GM12892 (cell line): Measurements from ENCODE around the gene FAM13A.

Experiments used
- DNase-seq: peaks from one replicate; pipeline ENCODE4 v3.0.0; 2011; ENCODE audit not compliant: insufficient read length
- FAIRE-seq: peaks from 2 replicates; lab custom pipeline; 2011; peaks lifted over from hg19 to GRCh38; lab: Jason Lieb, UNC
- POLR2A ChIP-seq: IDR thresholded peaks from 2 replicates; pipeline ENCODE4 v1.6.1; 2011; ENCODE audit warnings: low read depth, low read length, control low read depth
- POLR2AphosphoS5 ChIP-seq: IDR thresholded peaks from 2 replicates; pipeline ENCODE4 v1.6.1; 2011; ENCODE audit warnings: low read depth, low read length, control low read depth
- TAF1 ChIP-seq: IDR thresholded peaks from 2 replicates; pipeline ENCODE4 v1.6.1; 2011; ENCODE audit warnings: low read depth, mild to moderate bottlenecking, control low read depth, low read length, borderline replicate concordance

The FAM13A gene

GRCh38 chr4:88967883-88968331 is 89.1 kb downstream of the FAM13A start:
- FAIRE-seq: no peak
- TF ChIP-seq TAF1 (no peak), POLR2AphosphoS5 (no peak), POLR2A (no peak)
- no peak for DNase-seq

DNA sequence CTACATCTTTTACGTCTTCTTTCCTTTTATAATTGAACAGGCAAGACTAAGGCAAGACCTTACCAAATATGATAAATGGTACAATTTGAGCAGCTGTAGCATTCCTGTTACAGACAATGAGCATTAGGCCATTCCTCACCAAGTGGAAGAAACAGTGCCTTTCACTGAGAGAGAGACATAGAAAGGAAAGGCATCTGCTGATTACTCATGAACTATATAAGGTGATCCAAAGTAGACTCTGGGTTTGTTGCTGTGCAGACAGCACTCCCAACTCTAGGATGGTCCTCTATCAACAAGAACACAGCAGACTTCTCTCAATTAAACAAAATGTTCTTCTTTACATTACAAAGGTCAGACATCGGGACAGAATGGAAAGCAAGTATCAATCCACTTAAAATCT is 91.9 kb downstream of the FAM13A start:
- TF ChIP-seq TAF1 (no peak), POLR2A (no peak), POLR2AphosphoS5 (no peak)
- FAIRE-seq: no peak
- DNase-seq: no peak

- TF ChIP-seq TAF1 (no peak), POLR2A (no peak), POLR2AphosphoS5 (no peak)
- FAIRE-seq (no peak), DNase-seq (no peak)
Measured at GRCh38 chr4:88964450-88964849, 92.5 kb downstream of the FAM13A start.

DNA sequence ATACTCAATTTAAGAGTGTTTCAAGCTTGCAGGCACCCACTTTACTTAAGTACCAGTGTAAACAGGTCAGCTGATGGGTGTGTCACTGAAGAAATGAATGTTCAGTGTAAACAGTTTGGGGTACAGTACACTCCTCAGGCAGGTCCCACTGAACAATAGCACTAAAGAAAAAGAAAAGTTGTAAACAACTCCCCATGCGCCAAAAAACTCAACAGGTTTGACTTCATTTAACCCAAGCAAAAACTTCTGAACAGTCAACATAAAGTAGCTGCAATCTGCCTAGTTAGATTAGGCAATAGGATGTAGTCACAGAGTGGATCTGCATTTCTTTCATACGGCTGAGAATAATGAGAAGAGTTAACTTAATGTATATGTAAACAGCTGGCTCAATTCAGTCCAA is 93.2 kb downstream of the FAM13A start:
- FAIRE-seq: no peak

GRCh38 chr4:88962396-88962795 is 94.6 kb downstream of the FAM13A start:
- DNase-seq (no peak), FAIRE-seq (no peak)
- no peak for TF ChIP-seq POLR2A
- no peak for TF ChIP-seq POLR2AphosphoS5

More for the DNA sequence above, 93.2 kb downstream of the FAM13A start:
- DNase-seq: no peak
- no peak for TF ChIP-seq POLR2AphosphoS5
- TF ChIP-seq TAF1: no peak
- no peak for TF ChIP-seq POLR2A

DNA sequence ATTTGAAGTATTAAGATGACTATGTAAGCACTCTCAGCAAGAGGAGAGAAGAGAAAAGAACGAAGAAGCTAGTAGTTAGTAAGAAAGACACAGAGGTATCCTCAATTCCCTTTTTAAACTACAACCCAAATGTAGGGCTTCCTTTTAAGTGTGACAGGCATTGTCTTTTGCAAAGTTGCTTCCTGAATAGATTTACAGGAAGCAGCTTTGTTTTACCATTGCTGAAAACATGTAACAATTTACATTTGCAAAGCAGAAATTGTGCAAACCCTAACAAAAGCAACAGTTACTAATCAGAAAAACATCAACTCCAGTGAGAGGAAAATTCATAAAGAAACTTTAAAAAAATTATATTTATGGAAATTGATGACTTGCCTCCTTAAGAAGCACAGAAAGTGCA is 96.4 kb downstream of the FAM13A start:
- no peak for FAIRE-seq

DNA sequence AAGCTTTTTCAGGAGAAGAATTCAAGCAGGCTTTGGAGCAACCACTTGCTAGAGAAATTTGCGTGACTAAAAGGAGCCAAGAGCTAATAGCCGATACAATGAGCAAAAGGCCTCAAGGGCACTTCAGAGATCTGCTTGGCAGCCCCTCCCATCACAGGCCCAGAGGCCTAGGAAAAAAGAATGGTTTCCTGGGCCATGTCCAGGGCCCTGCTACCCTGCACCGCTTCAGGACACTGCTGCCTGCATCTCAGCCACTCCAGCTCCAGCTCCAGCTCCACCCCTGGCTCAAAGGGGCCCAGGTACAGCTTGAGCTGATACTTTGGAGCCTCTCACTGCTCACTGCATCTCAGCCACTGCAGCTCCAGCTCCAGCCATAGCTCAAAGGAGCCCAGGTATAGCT is 98.9 kb downstream of the FAM13A start:
- TF ChIP-seq TAF1: no peak
- TF ChIP-seq POLR2A: no peak
- TF ChIP-seq POLR2AphosphoS5: no peak
- DNase-seq (no peak), FAIRE-seq (no peak)

More for the DNA sequence above, 96.4 kb downstream of the FAM13A start:
- no peak for DNase-seq
- no peak for TF ChIP-seq POLR2A
- TF ChIP-seq POLR2AphosphoS5: no peak
- TF ChIP-seq TAF1: no peak

DNA sequence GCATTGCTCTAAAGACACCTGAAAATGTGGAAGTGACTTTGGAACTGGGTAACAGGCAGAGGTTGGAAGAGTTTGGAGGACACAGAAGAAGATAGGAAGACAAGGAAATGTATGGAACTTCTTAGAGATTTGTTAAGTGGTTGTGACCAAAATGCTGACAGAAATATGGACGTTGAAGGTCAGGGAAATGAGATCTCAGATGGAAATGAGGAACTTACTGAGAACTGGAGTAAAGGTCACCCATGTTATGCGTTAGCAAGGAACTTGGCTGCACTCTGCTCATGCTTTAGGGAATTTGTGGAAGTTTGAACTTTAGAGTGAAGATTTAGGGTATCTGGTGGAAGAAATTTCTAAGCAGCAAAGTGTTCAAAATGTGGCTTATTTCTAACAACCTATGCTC is 99.4 kb downstream of the FAM13A start:
- TF ChIP-seq POLR2AphosphoS5: no peak
- no peak for TF ChIP-seq TAF1
- no peak for TF ChIP-seq POLR2A
- DNase-seq (no peak), FAIRE-seq (no peak)

GRCh38 chr4:88955580-88956380 is 101.2 kb downstream of the FAM13A start:
- no peak for TF ChIP-seq POLR2AphosphoS5
- no peak for TF ChIP-seq POLR2A
- TF ChIP-seq TAF1: no peak
- DNase-seq: no peak

DNA sequence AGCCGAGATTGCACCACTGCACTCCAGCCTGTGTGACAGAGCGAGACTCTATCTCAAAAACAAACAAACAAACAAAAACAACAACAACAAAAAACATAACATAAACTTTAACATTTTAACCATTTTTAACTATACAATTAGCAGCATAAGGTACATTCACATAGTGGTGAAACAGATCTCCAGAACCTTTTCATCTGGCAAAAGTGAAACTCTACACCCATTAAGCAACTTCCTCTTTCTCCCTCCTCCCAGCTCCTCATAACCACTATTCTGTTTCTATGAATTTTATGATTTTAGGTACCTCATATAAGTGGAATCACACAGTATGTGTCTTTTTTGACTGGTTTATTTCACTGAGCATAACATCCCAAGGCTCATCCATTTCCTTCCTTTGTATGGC is 103.6 kb downstream of the FAM13A start:
- FAIRE-seq: no peak
- no peak for DNase-seq
- TF ChIP-seq POLR2A (no peak), POLR2AphosphoS5 (no peak), TAF1 (no peak)

More at GRCh38 chr4:88955580-88956380, 101.2 kb downstream of the FAM13A start:
- no peak for FAIRE-seq

GRCh38 chr4:88952081-88952480 is 104.9 kb downstream of the FAM13A start:
- no peak for FAIRE-seq
- DNase-seq: no peak
- no peak for TF ChIP-seq POLR2A
- no peak for TF ChIP-seq POLR2AphosphoS5
- TF ChIP-seq TAF1: no peak

DNA sequence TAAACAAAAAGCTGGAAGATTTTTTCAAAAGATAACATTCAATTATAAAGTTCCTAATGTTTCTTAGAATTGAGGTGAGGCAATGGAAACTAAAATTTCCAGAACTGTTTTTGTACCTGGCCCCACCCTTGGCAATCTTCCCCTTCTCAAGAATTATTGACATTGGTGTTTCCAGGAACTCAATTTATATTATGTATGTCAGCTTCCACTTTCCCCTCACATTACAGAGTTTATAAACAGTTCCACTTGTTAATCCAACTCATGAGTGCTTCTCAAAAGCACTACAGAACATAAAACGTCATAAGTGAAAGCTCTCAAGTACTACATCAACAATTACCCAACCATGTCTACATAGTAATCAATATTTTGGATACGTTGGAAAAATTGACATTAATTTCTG is 107.4 kb downstream of the FAM13A start:
- DNase-seq (no peak), FAIRE-seq (no peak)
- TF ChIP-seq TAF1: no peak

DNA sequence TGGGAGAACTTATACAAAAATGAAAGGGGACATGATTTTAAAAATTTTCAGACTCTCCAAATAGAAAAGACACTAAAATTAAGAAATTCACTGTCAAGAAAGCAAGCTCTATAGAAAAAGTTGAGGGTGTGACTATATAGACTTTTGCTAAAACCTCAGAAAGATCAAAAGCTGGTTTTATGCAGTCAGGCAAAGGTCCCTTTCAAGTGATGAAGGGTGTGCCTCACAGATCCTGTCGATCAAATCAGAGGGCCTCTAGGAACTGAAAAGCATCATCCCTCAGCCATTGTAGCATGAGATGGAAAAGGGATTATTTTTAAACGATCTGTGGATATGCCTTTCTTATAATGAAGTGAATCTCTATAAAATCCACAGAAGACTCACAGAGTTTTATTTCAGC is 116.5 kb downstream of the FAM13A start:
- FAIRE-seq: no peak
- DNase-seq: no peak
- TF ChIP-seq TAF1: no peak
